Measurements from ENCODE around the gene ACVR1B. TPM values are rescaled to one million over a fixed set of nuclear protein-coding genes. Genes with fewer than 3 reads are reported as not detected.
A peak's percentile ranks its signal among the peaks of the same experiment; 100 is the strongest.

ACVR1B gene
- total RNA-seq, 4 donors from 2014 or later = 67.4 to 87.0 (median 80.5) TPM

DNA sequence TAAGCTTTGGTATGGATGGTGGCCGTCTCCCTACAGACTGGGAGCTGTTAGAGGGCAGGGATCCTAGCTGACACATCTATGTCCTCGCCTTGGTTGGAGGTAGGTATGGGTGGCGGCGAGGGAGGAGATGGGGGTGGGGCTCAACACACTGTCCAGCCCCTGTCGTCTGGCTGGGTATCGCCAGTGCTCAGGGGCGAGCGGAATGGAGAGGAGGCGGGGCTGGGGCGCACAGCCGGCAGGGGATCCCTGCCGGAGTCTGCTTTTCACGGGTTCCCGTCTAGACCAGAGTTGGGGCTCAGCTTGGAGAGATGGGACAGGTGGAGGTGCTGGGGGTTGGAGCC lies 71.3 kb downstream of the ACVR1B start:
- intact Hi-C loops (cut with DNase I; ENCODE audit: low total_unique reads) = no loop called here
- TF ChIP-seq, protein P1, sequence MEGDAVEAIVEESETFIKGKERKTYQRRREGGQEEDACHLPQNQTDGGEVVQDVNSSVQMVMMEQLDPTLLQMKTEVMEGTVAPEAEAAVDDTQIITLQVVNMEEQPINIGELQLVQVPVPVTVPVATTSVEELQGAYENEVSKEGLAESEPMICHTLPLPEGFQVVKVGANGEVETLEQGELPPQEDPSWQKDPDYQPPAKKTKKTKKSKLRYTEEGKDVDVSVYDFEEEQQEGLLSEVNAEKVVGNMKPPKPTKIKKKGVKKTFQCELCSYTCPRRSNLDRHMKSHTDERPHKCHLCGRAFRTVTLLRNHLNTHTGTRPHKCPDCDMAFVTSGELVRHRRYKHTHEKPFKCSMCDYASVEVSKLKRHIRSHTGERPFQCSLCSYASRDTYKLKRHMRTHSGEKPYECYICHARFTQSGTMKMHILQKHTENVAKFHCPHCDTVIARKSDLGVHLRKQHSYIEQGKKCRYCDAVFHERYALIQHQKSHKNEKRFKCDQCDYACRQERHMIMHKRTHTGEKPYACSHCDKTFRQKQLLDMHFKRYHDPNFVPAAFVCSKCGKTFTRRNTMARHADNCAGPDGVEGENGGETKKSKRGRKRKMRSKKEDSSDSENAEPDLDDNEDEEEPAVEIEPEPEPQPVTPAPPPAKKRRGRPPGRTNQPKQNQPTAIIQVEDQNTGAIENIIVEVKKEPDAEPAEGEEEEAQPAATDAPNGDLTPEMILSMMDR (IDR thresholded peaks at IDR 0.05) = no peak
- TF ChIP-seq POLR2A (IDR thresholded peaks at IDR 0.05) = no peak
- WGBS, 2 donors = 21 to 32% methylated on average over 14 of the region's 14 CpGs
- DNase-seq (ENCODE audit: low spot score in 2 of 2) = peak in 1 of 2 donors; percentile 86
- peak overlapping the region; percentile 22 for H3K4me3 ChIP-seq (ENCODE audit: low read depth, poor library complexity, severe bottlenecking)

DNA sequence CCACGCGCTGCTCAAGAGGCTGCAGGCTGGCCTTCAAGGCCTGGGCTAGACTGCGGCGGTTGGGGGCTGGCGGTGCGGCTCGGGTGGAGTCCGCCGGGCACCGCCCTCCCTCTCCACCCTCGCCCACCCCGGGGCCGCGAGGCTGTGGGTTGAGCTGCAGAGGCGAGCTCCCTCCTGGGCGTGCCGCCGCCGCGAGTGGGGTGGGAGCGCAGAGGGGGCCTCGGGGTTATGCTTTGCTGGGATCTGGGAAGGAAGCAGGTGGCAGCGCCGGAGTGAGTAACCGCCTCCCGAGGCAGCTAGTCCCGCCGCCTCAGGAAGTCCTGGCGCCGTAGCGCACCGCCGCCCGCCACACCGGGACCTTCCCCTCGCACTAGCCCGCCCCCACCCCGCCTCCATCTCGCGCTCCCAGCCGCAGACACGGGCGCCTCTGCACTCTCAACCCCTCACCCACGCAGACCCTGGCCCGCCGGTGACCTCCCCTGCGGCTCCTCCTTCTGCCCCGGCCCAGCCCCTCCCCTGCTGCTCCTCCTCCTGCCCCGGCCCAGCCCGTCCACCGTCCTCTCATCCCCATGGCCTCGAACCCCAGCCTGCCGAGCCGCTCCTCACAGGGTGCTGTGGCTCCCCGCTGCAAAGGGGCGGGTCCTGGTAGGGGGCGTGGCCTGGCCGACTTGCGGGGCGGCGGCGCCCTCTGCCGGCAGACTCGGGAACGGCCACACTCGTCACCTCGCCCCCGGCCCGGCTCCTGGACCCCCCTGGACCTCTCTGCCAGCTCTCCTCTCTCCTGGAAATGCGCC lies 71.9 kb downstream of the ACVR1B start:
- 1% methylated on average over 41 to 60 of the region's 70 CpGs for WGBS, 2 donors
- DNase-seq (ENCODE audit: low spot score in 2 of 2) = peak; percentile 82 to 98

DNA sequence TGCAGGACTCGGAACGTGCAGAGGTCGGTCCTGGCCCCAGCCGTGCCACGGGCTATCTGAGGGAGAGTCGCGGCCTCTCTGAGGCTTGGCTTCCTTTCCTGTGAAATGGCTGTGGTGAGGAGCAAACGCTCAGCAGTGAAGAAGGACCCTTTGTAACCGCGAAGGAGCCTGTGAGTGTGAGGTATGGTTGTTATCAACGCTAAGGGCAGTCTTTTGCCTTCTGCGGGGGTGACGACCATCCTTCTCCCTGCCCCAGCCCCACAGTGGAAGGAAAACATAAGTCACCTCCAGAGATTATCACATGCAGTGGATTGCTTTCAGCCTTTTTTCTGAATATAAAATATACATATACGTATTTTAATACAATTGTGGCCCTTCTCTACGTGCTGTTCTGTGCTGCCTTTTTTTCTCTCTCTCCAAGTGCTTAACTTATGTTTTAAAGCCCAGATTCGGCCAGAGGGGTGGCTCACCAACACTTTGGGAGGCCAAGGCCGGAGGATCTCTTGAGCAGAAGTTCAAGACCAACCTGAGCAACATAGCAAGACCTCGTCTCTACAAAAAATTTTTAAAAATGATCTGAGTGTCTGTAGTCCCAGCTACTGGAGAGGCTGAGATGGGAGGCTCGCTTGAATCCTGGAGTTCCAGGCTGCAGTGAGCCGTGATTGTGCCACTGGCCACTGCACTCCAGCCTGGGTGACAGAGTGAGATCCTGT lies 72.6 kb downstream of the ACVR1B start:
- 28% methylated on average over 20 of the region's 20 CpGs for WGBS, 2 donors
- intact Hi-C loops (cut with DNase I; ENCODE audit: low total_unique reads) = loop anchor here (2.0 kb wide), 1 partner anchor 97 kb away; no protein-coding TSS in a partner anchor
- TF ChIP-seq POLR2A (IDR thresholded peaks at IDR 0.05) = no peak
- TF ChIP-seq, protein P1 (IDR thresholded peaks at IDR 0.05) = peak in 1 of 3 donors; percentile 2
- no peak overlapping the region for H3K4me3 ChIP-seq (ENCODE audit: low read depth, poor library complexity, severe bottlenecking)
- no peak for DNase-seq (ENCODE audit: low spot score in 2 of 2)

More for the DNA sequence above, 71.9 kb downstream of the ACVR1B start:
- TF ChIP-seq, protein P1 (IDR thresholded peaks at IDR 0.05) = peak in 1 of 3 donors; percentile 91
- no peak for TF ChIP-seq POLR2A (IDR thresholded peaks at IDR 0.05)
- H3K4me3 ChIP-seq (ENCODE audit: low read depth, poor library complexity, severe bottlenecking) = peak overlapping the region; percentile 22
- intact Hi-C loops (cut with DNase I; ENCODE audit: low total_unique reads) = no loop called here

DNA sequence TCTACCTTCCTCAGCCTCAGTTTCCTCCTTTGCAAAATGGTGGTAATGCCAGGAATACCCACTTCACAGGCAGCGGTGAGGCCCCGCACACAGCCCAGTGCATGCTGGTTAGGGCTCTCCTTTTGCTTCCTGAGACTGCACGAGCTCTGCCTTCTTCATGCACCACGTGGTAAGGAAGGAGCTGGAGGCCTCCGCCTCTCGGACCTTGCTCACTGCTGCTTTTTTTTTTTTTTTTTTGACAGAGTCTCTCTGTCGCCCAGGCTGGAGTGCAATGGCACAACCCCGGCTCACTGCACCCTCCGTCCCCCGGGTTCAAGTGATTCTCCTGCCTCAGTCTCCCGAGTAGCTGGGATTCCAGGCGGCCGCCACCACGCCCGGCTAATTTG lies 73.3 kb downstream of the ACVR1B start:
- intact Hi-C loops (cut with DNase I; ENCODE audit: low total_unique reads) = loop anchor here (2.0 to 5.0 kb wide), 2 partner anchors 57 to 96 kb away; no protein-coding TSS in a partner anchor
- 72 to 82% methylated on average over 15 of the region's 15 CpGs for WGBS, 2 donors
- TF ChIP-seq, protein P1 (IDR thresholded peaks at IDR 0.05) = no peak
- no peak for TF ChIP-seq POLR2A (IDR thresholded peaks at IDR 0.05)
- DNase-seq (ENCODE audit: low spot score in 2 of 2) = no peak
- no peak overlapping the region for H3K4me3 ChIP-seq (ENCODE audit: low read depth, poor library complexity, severe bottlenecking)

DNA sequence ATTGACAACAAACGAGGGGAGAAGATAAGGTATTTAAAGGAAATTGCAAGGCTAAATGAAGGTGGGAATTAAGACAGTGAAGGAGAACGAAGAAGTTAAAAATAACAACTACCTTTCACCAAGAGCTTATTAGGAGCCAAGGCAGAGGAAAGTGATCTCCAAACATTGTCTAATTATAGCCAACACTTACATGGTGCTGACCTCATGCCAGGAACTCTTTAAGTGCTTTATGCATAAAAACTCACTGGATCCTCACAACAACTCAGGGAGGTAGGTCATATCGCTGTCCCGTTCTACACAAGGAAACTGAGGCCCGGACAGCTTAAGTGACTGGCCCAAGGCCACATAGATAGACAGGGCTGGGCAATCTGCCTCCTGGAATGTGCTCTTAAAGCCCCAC lies 74.8 kb downstream of the ACVR1B start:
- no peak for TF ChIP-seq POLR2A (IDR thresholded peaks at IDR 0.05)
- TF ChIP-seq, protein P1 (IDR thresholded peaks at IDR 0.05) = no peak
- intact Hi-C loops (cut with DNase I; ENCODE audit: low total_unique reads) = loop anchor here (5.0 kb wide), 1 partner anchor 56 kb away; no protein-coding TSS in a partner anchor

More for the DNA sequence above, 74.8 kb downstream of the ACVR1B start:
- DNase-seq (ENCODE audit: low spot score in 2 of 2) = no peak
- WGBS, 2 donors = 42 to 53% methylated on average over 5 of the region's 5 CpGs
- H3K4me3 ChIP-seq (ENCODE audit: low read depth, poor library complexity, severe bottlenecking) = no peak overlapping the region
